Measurements from ENCODE around the gene CDC42EP4.
"Not testable (repeated sequence)": the region's sequence is repeated elsewhere in the genome, so short reads cannot be mapped to it uniquely, and the experiment has no call there.

CDC42EP4 gene

GRCh38 chr17:73342541-73343167 is 30.9 kb upstream of the CDC42EP4 start:
- no peak for DNase-seq

- DNase-seq, result no peak
These were observed 30.3 kb upstream of the CDC42EP4 start for GRCh38 chr17:73342050-73342522.

- no peak for DNase-seq
These were observed 29.7 kb upstream of the CDC42EP4 start for GRCh38 chr17:73341350-73342049.

GRCh38 chr17:73340093-73340596 is 28.3 kb upstream of the CDC42EP4 start:
- no peak for DNase-seq

- no peak for DNase-seq
These were observed 26.9 kb upstream of the CDC42EP4 start for GRCh38 chr17:73338566-73339197.

- no peak for DNase-seq
These were observed 26.3 kb upstream of the CDC42EP4 start for GRCh38 chr17:73338050-73338521.

GRCh38 chr17:73337330-73337710 is 25.5 kb upstream of the CDC42EP4 start:
- no peak for DNase-seq

GRCh38 chr17:73336408-73337329 is 24.9 kb upstream of the CDC42EP4 start:
- DNase-seq, result no peak

GRCh38 chr17:73335591-73336407 is 24.0 kb upstream of the CDC42EP4 start:
- DNase-seq, result no peak

- no peak for DNase-seq
These were observed 23.1 kb upstream of the CDC42EP4 start for GRCh38 chr17:73334771-73335513.

- DNase-seq, result not testable (repeated sequence)
These were observed 21.6 kb upstream of the CDC42EP4 start for GRCh38 chr17:73333445-73333844.

- DNase-seq, result no peak
These were observed 19.3 kb upstream of the CDC42EP4 start for GRCh38 chr17:73331060-73331459.

GRCh38 chr17:73327676-73328075 is 15.9 kb upstream of the CDC42EP4 start:
- no peak for DNase-seq

- no peak for DNase-seq
These were observed 13.7 kb upstream of the CDC42EP4 start for GRCh38 chr17:73325527-73325842.

GRCh38 chr17:73324711-73325526 is 13.1 kb upstream of the CDC42EP4 start:
- DNase-seq, result no peak

- DNase-seq, result no peak
These were observed 12.3 kb upstream of the CDC42EP4 start for GRCh38 chr17:73324160-73324475.

GRCh38 chr17:73323409-73324159 is 11.8 kb upstream of the CDC42EP4 start:
- DNase-seq, result no peak

- no peak for DNase-seq
These were observed 8.9 kb upstream of the CDC42EP4 start for GRCh38 chr17:73320601-73321264.

GRCh38 chr17:73319766-73320165 is 8.0 kb upstream of the CDC42EP4 start:
- no peak for DNase-seq
